Measurements from ENCODE around the gene TMEM135.
"Not testable (repeated sequence)": the region's sequence is repeated elsewhere in the genome, so short reads cannot be mapped to it uniquely, and the experiment has no call there.

TMEM135 gene

DNA sequence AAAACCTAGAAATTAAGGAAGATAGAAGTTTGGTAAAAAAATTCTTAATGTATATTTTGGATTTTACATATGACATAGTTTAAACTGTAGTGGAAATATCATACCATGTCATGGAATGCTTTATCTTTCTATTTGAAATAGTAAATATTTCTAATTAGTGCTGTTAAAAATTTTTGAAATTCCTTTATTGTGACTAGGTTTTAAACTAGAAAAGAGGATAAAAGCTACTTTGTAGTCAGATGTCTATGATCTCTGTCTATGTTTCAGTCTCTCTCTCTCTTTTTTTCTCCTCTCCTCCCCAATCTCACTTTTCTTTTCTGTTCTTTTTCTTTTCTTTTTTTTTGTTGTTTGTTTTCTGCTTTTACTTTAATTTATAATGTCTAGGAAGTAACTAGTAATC lies 226.2 kb downstream of the TMEM135 start:
- DNase-seq = no peak

DNA sequence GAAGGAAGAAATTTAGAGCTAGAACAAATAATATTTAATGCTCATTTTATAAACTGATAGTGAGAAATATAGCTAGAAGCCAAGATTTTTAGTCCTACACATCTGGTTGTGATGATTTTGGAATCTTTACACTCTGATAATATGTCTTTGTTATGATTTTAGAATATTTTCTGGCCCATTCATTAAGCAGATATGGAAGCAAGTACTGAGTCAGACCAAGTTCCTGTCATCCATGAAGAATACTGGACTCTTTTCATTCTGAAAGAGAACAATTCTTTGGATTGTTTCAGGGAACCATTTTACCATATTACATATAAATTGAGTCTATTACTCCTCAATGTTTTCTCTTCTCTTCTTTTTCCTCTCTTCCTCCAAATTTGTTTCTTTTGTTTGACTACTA lies 227.4 kb downstream of the TMEM135 start:
- no peak for DNase-seq

DNA sequence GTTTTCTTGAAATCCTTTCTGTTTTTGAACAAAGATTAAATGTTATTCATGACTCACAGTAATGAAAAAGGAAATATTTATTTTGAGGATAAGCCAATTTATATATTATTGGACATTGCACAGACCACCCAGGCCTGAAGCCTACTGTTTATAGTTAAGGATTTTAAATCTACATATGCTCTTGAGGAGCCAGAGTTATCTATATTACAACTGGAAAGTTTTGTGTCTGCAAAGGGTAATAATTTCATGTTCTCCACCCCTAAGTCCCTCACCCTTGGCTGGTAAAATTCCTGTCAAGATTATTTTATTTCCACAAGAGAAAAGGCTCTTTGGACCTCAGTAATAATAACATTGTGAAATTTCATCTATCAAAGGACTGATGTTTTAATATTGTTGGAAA lies 228.2 kb downstream of the TMEM135 start:
- no peak for DNase-seq

DNA sequence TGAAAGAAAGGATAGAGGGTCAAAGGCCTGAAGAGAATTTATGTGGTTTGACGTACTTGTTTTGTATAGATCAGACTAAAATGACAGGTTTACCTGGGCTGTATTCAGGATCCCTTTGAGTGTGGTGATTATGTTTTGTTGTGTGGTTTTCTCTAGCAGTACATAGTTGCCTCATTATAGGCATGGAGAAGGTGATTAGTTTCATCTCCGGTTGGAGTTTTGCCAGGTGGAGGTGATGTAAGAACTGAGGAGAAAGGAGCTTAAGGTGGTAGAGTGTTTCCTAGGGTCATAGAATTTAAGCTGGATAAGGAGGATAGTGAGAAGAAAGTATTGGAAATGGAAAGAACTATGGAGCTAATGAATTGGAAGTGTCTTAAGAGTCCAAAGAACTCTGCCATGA lies 229.0 kb downstream of the TMEM135 start:
- DNase-seq = peak; percentile 20

DNA sequence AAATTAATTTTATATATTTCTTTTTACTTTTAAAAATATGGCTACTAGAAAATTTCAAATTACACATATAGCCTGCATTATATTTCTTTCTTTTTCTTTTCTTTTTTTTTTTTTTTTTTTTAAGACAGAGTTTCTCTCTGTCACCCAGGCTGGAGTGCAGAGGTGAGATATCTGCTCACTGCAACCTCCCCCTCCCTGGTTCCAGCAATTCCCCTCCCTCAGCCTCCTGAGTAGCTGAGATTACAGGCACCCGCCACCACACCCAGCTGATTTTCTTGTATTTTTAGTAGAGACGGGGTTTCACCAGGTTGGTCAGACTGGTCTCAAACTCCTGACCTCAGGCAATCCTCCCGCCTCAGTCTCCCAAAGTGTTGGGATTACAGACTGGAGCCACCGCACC lies 234.2 kb downstream of the TMEM135 start:
- not testable (repeated sequence) for DNase-seq

DNA sequence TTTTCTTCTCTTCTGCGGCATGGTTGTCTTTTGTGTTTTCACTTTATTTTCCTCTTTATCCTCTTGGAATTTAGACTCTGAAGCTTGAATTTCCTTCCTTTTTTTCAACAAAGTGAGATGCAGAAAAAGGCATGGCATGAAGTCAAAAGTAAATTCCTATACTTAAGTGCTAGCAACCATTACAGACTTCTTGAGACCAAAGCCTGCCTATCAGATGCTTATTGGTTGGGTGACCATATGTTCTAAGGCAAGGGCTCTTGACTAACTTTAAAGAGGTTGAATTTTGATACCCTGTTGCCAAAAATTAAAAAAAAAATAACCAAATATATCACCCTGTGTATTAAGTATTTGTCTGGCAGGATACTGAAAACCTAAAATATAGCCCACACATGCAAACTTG lies 237.4 kb downstream of the TMEM135 start:
- DNase-seq = no peak

DNA sequence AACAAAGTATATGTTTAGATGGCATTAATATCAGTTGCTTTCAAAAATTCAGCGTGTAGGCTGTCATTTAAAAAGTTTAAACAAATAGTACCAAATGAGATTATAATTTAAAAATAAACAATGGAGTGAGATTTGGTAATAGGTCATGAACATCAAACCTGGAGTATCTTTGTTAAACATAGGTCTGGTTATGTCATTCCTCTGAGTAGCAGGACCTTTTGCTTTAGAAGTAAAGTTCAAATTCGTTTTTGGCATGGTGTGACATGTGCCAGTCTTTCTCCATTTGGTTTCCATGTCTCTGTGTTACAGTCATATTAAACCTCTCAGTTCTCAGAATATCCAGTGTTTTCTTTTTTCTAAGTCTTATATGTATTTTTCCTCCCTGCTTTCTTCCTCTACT lies 242.4 kb downstream of the TMEM135 start:
- DNase-seq = no peak

DNA sequence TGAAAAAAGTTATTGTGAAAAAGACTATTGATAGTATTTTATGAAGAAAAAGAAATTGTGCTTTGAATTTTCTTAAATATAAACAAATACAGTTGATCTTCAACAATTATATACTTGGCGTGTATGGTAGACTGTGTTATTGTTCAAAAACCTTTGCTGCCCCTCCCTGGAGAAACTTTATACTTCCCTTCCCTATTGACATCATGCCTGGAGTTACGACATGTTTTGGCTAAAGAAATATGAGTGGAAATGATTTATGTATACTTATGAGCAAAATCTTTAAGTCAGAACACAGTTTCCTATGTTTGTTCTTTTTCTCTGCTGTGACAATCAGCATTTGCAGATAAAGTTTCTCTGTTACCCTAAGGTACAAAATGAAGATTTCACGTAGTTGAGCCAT lies 243.8 kb downstream of the TMEM135 start:
- DNase-seq = no peak

DNA sequence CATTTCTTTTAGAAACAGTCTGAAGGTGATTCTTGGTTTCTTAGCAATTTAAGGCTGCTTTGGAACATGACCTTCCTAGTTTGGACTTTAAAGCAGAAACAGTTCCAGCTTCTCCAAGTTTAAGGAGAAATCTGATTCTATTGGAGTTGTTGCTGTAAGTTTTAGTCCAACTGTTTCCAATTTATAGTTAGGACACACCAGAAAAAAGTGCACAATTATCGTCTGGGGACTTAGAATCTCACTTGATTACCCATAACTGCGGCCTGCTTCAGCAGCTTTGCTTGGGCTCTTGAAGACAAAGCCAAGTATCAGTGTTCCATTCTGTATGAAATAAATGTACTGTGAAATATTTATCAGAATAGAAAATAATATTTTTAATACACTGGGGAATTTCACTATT lies 246.6 kb downstream of the TMEM135 start:
- no peak for DNase-seq

DNA sequence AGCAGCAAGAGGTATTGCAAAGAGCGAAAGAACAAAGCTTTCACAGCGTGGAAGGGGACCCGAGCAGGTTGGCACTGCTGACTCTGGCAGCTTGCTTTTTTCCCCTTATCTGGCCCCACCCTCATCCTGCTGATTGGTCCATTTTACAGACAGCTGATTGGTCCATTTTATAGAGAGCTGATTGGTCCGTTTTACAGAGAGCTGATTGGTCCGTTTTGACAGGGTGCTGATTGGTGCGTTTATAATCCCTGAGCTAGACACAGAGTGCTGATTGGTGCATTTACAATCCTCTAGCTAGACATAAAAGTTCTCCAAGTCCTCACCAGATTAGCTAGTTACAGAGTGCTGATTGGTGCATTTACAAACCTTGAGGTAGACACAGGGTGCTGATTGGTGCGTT lies 247.9 kb downstream of the TMEM135 start:
- DNase-seq = not testable (repeated sequence)

DNA sequence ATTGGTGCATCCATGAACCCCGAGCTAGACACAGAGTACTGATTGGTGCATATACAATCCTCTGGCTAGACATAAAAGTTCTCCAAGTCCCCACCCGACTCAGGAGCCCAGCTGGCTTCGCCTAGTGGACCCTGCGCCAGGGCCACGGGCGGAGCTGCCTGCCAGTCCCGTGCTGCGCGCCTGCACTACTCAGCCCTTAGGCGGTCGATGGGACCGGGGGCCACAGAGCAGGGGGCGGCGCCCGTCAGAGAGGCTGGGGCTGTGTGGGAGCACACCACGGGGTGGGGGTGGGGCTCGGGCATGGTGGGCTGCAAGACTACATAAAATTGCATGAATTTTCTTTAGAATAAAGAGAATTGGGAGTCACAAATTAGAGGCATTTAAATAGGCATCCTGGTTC lies 248.6 kb downstream of the TMEM135 start:
- no peak for DNase-seq

DNA sequence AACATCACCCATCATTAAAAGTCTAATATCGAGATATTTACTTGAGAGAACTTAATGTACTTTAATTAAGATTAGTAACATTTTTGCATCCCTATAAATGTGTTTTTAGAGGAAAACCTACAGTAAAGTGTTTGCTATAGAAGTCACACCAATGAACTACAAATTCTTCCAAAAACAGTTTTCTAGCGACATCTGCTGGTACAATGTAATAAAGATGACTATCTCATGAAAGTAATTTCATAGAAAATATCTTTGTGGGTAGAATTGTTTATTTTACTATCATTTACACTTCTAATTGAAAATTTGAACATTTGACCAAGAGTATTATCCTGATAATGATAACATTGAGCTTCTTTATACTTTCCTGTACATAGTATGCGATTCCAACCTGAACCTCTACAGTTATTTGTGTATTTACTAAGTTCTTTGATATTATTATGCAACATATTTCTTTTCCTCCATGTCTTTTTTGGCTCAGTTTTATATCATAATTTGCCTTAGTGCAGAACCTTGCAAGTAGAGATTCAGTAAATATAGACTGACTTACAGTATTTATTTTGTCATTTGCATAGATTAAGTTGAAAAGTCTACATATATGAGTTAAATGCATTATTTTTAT lies 252.7 kb downstream of the TMEM135 start:
- peak; percentile 74 for DNase-seq

DNA sequence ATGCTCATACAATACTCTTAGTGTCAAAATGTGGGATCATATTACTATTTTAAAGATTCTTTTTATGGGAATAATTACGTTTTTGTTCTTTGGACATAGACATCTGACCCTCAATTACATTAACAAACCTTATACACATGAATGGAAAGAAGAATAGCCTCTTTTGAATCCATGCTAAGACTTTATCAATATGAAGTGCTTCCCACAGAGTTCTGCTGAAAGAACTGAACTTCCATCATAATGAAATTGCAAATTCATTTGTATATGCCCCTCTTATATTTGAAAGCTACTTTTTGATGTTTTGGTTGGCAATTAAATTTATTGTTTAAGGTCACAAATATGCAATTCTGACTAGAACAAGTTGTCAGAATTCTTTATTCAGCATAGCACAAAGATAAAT lies 254.9 kb downstream of the TMEM135 start:
- no peak for DNase-seq

DNA sequence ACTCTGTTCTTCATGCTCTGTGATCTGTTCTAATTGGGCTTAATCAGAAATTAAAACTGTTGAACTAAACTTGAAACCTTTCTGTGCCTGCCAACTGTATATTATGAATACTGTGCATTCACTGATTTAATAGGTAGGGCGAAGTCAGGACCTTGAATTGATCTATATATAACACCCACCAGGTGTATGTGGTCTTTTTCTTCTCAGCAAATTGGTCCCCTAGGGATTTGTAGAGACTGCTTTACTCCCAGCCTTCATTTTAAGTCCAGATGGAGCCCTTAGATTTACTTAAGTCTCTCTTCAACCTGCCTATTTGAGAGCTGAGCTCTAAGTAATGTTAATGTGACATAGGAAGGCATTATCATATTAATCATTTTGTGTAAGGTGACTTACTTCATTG lies 257.5 kb downstream of the TMEM135 start:
- DNase-seq = peak; percentile 94

DNA sequence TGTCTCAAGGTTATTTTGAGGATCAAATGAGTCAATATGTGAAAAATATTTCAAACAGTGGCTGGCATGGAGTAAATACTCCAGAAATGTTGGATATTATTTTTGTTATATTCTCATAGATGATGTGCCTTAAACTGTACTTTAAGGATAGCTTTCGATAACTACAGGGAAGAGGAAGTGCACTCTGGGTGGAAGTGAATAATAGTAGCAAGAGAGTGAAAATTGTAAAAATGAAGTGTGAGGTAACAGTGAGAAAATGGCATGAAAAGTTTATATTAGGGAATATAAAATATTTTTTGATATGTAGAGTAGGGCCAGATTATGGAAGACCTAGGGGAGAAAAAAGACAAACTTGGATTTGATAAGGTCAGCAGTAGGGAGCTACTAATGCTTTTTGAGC lies 258.9 kb downstream of the TMEM135 start:
- no peak for DNase-seq

DNA sequence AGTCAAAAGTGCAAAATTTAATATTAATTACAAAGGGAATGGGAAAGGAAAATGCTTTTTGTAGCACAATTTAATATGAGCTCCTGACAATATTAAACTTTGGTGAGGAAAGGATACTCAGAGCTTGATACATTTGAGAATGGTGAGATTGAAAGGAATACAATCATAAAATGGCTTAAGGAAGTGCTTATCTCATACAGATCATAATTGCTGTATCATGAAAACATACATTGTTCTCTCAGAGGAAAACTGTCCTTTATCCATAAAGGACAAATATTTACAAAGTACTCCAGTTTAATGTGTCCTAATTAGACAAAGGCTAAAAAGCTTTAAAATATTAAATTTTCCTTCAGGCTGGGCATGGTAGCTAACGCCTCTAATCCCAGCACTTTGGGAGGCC lies 260.4 kb downstream of the TMEM135 start:
- DNase-seq = no peak

DNA sequence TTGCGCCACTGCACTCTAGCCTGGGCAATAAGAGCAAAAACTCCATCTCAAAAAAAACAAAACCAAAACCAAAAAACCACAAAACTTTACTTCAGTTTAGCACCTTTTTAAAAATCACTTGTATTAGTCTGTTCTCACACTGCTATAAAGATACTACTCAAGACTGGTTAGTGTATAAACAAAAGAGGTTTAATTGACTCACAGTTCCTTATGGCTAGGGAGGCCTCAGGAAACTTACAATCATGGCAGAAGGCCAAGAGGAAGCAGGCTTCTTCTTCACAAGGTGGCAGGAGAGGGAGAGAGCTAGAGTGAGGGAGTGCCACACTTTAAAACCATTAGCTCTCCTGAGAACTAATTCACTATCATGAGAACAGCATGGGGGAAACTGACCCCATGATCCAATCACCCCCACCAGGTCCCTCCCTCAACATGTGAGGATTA lies 261.3 kb downstream of the TMEM135 start:
- DNase-seq = peak; percentile 29

DNA sequence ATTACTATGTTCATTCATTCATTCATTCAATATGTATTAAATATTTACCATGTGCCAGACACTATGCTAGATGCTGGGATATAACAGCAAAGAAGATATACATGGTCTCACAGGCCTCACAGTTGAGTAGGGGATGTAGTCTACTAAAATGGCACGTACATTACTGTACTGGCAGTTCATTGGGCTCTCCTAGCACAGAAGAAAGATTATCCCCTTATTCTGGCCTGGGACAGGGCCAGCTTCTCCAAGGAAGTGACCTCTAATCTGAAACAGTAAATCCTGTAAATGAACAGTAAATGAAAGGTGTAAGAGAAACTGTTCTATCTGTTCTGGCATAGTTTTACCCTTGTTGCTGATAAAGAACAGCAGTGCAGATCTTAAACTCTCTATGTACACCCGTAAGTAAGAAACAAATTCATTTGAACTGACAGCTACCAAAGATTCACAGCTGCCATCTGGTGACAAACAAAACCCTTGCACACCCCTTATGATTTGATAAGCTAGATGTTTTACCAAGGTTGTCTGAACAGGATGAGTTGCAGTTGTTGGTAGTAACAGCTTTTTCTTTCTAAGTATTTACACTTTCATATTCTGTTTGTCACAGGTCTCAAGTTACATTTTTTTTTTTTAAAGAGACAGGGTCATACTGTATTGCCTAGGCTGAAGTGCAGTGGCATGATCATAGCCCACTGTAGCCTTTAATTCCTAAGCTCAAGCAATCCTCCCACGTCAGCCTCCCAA lies 263.1 kb downstream of the TMEM135 start:
- peak; percentile 17 for DNase-seq

DNA sequence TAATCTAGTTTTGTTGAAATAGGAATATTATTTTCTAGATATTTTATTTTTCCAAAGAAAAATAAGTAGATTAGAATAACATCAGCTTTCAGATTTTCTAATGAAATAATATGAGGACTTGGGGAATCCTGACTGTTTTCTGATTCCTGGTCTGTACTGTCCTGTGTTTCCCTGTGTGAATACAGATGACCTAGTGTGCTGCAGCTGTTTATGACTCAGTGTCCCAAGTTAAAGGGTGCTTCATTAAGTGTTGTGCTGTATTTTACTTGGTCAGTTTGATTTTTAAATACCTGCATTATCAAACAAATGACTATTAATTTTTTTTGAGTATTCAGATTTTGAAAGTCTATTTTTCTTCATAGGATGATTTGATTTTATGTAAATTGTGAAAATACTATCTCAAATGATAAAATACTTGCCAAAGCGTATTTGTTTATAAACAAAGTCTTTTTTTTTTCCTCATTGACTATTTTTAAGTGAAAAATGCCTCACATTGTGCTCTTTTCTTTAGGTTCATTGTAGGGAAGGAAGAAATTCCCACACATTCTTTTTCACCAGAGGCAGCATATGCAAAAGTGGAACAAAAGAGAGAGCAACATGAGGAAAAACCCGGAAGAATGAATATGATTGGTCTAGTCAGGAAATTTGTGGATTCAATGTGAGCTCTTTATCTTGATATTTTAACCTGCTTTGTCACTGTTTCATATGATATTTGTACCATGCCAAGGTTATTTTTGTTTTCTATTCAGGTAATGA lies 264.2 kb downstream of the TMEM135 start:
- no peak for DNase-seq

DNA sequence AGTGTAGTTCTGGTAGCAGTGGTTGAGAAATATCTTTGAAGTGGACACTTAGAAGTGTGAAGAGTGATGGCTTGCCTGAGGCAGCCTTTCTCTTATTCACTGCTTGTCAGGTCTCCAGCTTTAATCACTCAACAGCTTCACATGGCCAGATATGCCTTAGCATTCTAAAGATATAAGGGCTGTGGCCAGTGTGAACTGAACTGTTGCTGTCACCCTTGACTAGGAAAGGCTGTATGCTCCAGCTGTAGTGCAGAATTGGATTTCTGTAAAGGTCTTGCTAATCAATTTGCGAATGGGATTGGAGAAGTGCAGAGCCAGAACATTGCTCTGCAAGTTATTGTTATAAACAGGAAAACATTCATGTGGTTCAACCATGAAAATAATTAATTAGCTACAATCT lies 266.7 kb downstream of the TMEM135 start:
- no peak for DNase-seq

DNA sequence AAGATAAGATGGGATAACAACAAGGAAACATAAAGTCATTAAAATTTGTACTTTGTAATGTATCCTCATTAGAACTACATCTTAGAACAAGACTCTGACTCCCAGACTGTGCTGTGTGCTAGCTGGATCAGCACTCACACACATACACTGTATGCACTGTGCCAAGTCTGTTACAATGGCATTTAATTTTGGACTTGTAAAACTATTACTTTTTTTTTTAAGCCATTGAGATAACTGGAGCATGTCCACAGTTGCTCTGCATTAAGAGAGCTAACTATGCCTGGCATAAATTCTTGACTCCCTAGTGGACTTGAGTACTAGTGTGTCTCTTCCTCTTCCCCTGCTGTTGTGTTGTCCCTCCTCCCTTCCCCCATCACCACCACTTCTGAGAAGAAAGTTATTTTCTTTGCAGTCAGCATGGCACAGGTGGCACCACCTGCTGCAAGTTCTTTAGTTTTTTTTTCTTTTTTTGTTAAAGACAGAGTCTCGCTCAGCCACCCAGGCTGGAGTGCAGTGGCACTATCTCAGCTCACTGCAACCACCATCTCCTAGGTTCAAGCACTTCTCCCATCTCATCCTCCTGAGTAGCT lies 268.6 kb downstream of the TMEM135 start:
- no peak for DNase-seq

DNA sequence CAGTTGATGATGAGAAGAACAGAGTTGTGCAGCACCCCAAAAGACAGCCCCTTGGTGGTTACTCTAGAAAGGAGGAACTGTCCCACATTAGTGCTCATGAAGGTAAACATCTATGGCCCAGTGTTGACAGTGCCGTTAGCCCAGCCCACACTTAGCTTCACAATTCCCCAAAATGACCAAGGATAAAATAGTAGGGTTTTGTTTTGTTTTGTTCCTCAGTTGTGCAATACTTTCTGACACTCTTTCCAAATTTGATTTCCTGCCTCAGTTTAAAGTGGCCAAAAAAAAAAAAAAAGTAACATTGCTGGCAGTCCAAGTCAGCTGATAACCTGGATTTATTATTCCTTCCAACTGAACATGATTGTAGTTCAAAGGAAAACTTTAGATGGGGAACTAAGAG lies 269.4 kb downstream of the TMEM135 start:
- DNase-seq = no peak

DNA sequence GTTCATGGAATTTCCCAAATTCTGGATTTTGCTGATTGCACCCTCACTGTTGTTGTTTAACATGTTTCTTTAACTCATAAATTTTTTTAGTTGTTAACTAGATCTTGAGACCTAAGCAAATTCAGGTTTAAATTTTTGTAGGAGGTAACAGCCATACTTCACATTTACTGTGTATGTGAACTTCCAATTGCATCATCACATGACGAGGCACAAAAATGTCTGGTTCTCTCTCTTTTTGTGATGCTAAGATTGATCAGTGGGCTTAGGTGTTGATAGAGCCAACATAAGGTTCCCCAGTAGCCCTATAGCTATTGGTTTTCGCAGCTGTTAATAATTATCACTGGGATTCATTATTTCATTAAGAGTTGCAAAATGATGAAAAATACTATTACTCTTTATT lies 277.5 kb downstream of the TMEM135 start:
- DNase-seq = no peak

DNA sequence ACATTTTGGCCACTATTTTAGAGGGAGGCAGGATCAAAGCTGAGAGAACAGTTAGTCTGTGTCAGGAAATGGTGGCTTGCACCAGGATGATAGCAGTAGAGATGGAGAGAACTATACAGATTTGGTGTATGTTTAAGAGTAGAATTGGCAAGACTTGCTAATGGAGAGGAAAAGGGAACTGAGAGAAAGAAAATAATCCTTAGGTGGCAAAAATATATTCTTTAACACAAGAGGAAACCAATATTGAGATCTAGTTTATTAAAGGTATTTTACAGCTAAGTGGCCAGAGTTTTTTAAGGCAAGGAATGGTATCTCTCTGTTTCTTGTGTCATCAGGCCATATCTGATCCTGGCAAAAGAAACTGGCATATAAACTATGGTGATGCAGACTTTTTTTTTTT lies 278.8 kb downstream of the TMEM135 start:
- DNase-seq = no peak
